ENCODE data around the gene KHK.

KHK gene

GRCh38 chr2:27067385-27067784, 19.2 kb upstream of the KHK start:
- Mint-ChIP-seq H3K4me1 (peaks cover 38% of the 10 kb centered on the region), H3K4me3 (no peak overlapping the region), H3K27me3 (ENCODE audit: low read depth, poor library complexity) (peaks cover 3% of the 10 kb centered on the region), H3K9me3 (no peaks in the 10 kb centered on the region), H3K27ac (no peak overlapping the region), H3K36me3 (ENCODE audit: low read depth) (peaks cover 77% of the 10 kb centered on the region)
- no peak for TF ChIP-seq CTCF (IDR thresholded peaks at IDR 0.05)
- DNase-seq = no peak

- peaks cover 3% of the 10 kb centered on the region for H3K27me3 Mint-ChIP-seq (ENCODE audit: low read depth, poor library complexity)
- H3K27ac Mint-ChIP-seq = peak overlapping the region; percentile 44
- no peak for DNase-seq
- peaks cover 56% of the 10 kb centered on the region for H3K4me1 Mint-ChIP-seq
- peak overlapping the region; percentile 99 for H3K4me3 Mint-ChIP-seq
- no peaks in the 10 kb centered on the region for H3K9me3 Mint-ChIP-seq
- no peak for TF ChIP-seq CTCF (IDR thresholded peaks at IDR 0.05)
- H3K36me3 Mint-ChIP-seq (ENCODE audit: low read depth) = peaks cover 61% of the 10 kb centered on the region
Observed at GRCh38 chr2:27069436-27069835, 17.1 kb upstream of the KHK start.

- H3K9me3 Mint-ChIP-seq = no peaks in the 10 kb centered on the region
- no peak for DNase-seq
- peak overlapping the region; percentile 99 for H3K4me3 Mint-ChIP-seq
- H3K36me3 Mint-ChIP-seq (ENCODE audit: low read depth) = peaks cover 55% of the 10 kb centered on the region
- H3K27ac Mint-ChIP-seq = peak overlapping the region; percentile 44
- TF ChIP-seq CTCF (IDR thresholded peaks at IDR 0.05) = no peak
- H3K4me1 Mint-ChIP-seq = peaks cover 62% of the 10 kb centered on the region
- H3K27me3 Mint-ChIP-seq (ENCODE audit: low read depth, poor library complexity) = peaks cover 3% of the 10 kb centered on the region
Observed at GRCh38 chr2:27069961-27070618, 16.5 kb upstream of the KHK start.

GRCh38 chr2:27070653-27071276, 15.8 kb upstream of the KHK start:
- no peak for TF ChIP-seq CTCF (IDR thresholded peaks at IDR 0.05)
- peaks cover 48% of the 10 kb centered on the region for H3K36me3 Mint-ChIP-seq (ENCODE audit: low read depth)

GRCh38 chr2:27071277-27071989, 15.1 kb upstream of the KHK start, which contains the start of gene OST4:
TSS of gene OST4 (minus strand) at chr2:27071654.
- no peak for TF ChIP-seq CTCF (IDR thresholded peaks at IDR 0.05)
- peak within 1 kb of the TSS; percentile 99 for H3K4me3 Mint-ChIP-seq
- peaks cover 43% of the 10 kb centered on the region for H3K36me3 Mint-ChIP-seq (ENCODE audit: low read depth)
- peak within 1 kb of the TSS; percentile 98 for H3K27ac Mint-ChIP-seq
- peaks cover 3% of the 10 kb centered on the region for H3K27me3 Mint-ChIP-seq (ENCODE audit: low read depth, poor library complexity)
- DNase-seq = peak; percentile 93
- H3K4me1 Mint-ChIP-seq = peaks cover 73% of the 10 kb centered on the region
- no peaks in the 10 kb centered on the region for H3K9me3 Mint-ChIP-seq

More at GRCh38 chr2:27070653-27071276, 15.8 kb upstream of the KHK start:
- peaks cover 3% of the 10 kb centered on the region for H3K27me3 Mint-ChIP-seq (ENCODE audit: low read depth, poor library complexity)
- H3K27ac Mint-ChIP-seq = peak overlapping the region; percentile 98
- peak overlapping the region; percentile 99 for H3K4me3 Mint-ChIP-seq
- H3K9me3 Mint-ChIP-seq = no peaks in the 10 kb centered on the region
- peaks cover 67% of the 10 kb centered on the region for H3K4me1 Mint-ChIP-seq
- no peak for DNase-seq

Data from nephron progenitor cell (in vitro differentiated cells).